Naive thymus-derived CD4-positive, alpha-beta T cell (primary cell): ENCODE results near the gene OPN4. TPM values are rescaled to one million over a fixed set of nuclear protein-coding genes. Genes with fewer than 3 reads are reported as not detected.

Experiments
- ATAC-seq: fragments of 150-1000 bp; cut with Tn5 transposase; 2 replicates; pipeline ENCODE4 v1.10.0; 2021; ENCODE audit warnings: mild to moderate bottlenecking, moderate library complexity
- CTCF ChIA-PET: fragments of 350-600 bp; sonication (Branson Sonifier 250); formaldehyde crosslinking; loops from one replicate; lab custom pipeline; 2021; ENCODE audit warnings: antibody characterized with exemption; lab: Charles Lee
- POLR2A ChIA-PET: fragments of 350-600 bp; sonication (Branson Sonifier 250); formaldehyde crosslinking; loops from one replicate; lab custom pipeline; 2021; ENCODE audit warnings: antibody characterized with exemption, inconsistent platforms; lab: Charles Lee
- DNase-seq, 9 donors: peaks; one replicate each; pipeline versions ENCODE4 v3.0.0 to v3.0.0-alpha.2; 2020 to 2022; ENCODE audit warnings: mixed read lengths in 1 of 9
- H3K27ac ChIP-seq: one replicate; pipeline ENCODE4 v1.7.0; 2013; ENCODE audit warnings: mild to moderate bottlenecking, low read depth, low read length, moderate library complexity
- H3K27me3 ChIP-seq, 2 donors: one replicate each; pipeline ENCODE4 v1.7.0; 2013; ENCODE audit warnings: low read length in 2 of 2, mild to moderate bottlenecking in 2 of 2, moderate library complexity in 2 of 2; ENCODE audit not compliant: control insufficient read depth in 2 of 2, insufficient read depth in 2 of 2
- H3K36me3 ChIP-seq, 3 experiments: 1 replicate in 2 of 3; 2 replicates in 1 of 3; pipeline ENCODE4 v1.7.0; 2013; ENCODE audit warnings: low read length in 3 of 3, mild to moderate bottlenecking in 3 of 3, moderate library complexity in 1 of 3; ENCODE audit not compliant: insufficient read depth in 3 of 3, control insufficient read depth in 2 of 3
- H3K4me1 ChIP-seq, 2 donors: one replicate each; pipeline ENCODE4 v1.7.0; 2013; ENCODE audit warnings: low read length in 2 of 2, mild to moderate bottlenecking in 2 of 2, moderate library complexity in 1 of 2; ENCODE audit not compliant: control insufficient read depth in 2 of 2, insufficient read depth in 2 of 2
- H3K4me3 ChIP-seq: 2 replicates; pipeline ENCODE4 v1.7.0; 2013; ENCODE audit warnings: mild to moderate bottlenecking, low read length
- H3K9me3 ChIP-seq, 3 experiments: 1 replicate in 2 of 3; 2 replicates in 1 of 3; pipeline ENCODE4 v1.7.0; 2013; ENCODE audit warnings: low read length in 3 of 3; ENCODE audit not compliant: control insufficient read depth in 2 of 3
- H3K27ac Mint-ChIP-seq, 9 donors: one replicate each; pipeline ENCODE4 v1.8.0; 2020 to 2022; ENCODE audit warnings: mixed read lengths in 9 of 9, mild to moderate bottlenecking in 8 of 9, moderate library complexity in 5 of 9, inconsistent platforms in 2 of 9
- H3K27me3 Mint-ChIP-seq, 5 donors: one replicate each; pipeline ENCODE4 v1.8.0; 2021 to 2022; ENCODE audit warnings: mixed read lengths in 5 of 5, mild to moderate bottlenecking in 1 of 5
- H3K36me3 Mint-ChIP-seq, 5 donors: one replicate each; pipeline ENCODE4 v1.8.0; 2020 to 2022; ENCODE audit warnings: mixed read lengths in 5 of 5, mild to moderate bottlenecking in 3 of 5, inconsistent platforms in 1 of 5
- H3K4me1 Mint-ChIP-seq, 7 donors: one replicate each; pipeline ENCODE4 v1.8.0; 2020 to 2022; ENCODE audit warnings: mixed read lengths in 7 of 7, mild to moderate bottlenecking in 3 of 7, inconsistent platforms in 1 of 7
- H3K4me3 Mint-ChIP-seq, 10 donors: one replicate each; pipeline ENCODE4 v1.8.0; 2020 to 2022; ENCODE audit warnings: mild to moderate bottlenecking in 10 of 10, mixed read lengths in 10 of 10, moderate library complexity in 6 of 10, inconsistent platforms in 2 of 10
- H3K9me3 Mint-ChIP-seq, 11 donors: one replicate each; pipeline ENCODE4 v1.8.0; 2020 to 2022; ENCODE audit warnings: mixed read lengths in 11 of 11, mild to moderate bottlenecking in 4 of 11, inconsistent platforms in 1 of 11, moderate library complexity in 1 of 11
- intact Hi-C, 2 donors: fragments of 100-400 bp; cut with micrococcal nuclease; formaldehyde crosslinking; loops; one replicate each; pipeline ENCODE4 v1.15.1; 2023
- polyA plus RNA-seq, 2 donors: library from polyadenylated mRNA; unstranded; fragments of 300-500 nt; fragmentation: Illumina TruSeq; gene quantifications; one replicate each; pipeline ENCODE4 v1.2.3, GENCODE V29; 2021
- total RNA-seq, 6 experiments: library from RNA in 5 of 6; stranded (reverse) in 5 of 6; gene quantifications; 1 replicate in 5 of 6; 2 replicates in 1 of 6; pipeline ENCODE4 v1.2.3 and lab custom pipeline; 2021 to 2026

OPN4 gene
- total and polyA plus RNA-seq, 7 experiments from 2014 or later, result not detected

GRCh38 chr10:86655173-86655540 is 810 bp downstream of the OPN4 start:
- DNase-seq, result no peak
- ChIA-PET CTCF (no interaction called here), POLR2A (no interaction called here)
- H3K4me1 Mint-ChIP-seq, result peaks cover 0 to 5% (median 0%) of the 10 kb centered on the region in 7 donors
- H3K27me3 Mint-ChIP-seq, result peaks cover 0 to 6% (median 0%) of the 10 kb centered on the region in 5 donors
- H3K4me1 ChIP-seq, result no peaks in the 10 kb centered on the region
- no peaks in the 10 kb centered on the region for H3K9me3 Mint-ChIP-seq
- no peaks in the 10 kb centered on the region for H3K36me3 ChIP-seq
- H3K4me3 Mint-ChIP-seq, result no peak overlapping the region
- no peaks in the 10 kb centered on the region for H3K9me3 ChIP-seq
- no peak overlapping the region for H3K4me3 ChIP-seq
- intact Hi-C loops, result no loop called here
- no peaks in the 10 kb centered on the region for H3K36me3 Mint-ChIP-seq
- H3K27ac ChIP-seq, result no peak overlapping the region
- H3K27me3 ChIP-seq, result no peaks in the 10 kb centered on the region
- no peak for ATAC-seq
- no peak overlapping the region for H3K27ac Mint-ChIP-seq

GRCh38 chr10:86655596-86655995 is 1.2 kb downstream of the OPN4 start:
- H3K4me3 Mint-ChIP-seq, result no peak overlapping the region
- Histone ChIP-seq H3K36me3 (no peaks in the 10 kb centered on the region), H3K27ac (no peak overlapping the region), H3K9me3 (no peaks in the 10 kb centered on the region), H3K4me1 (no peaks in the 10 kb centered on the region), H3K4me3 (no peak overlapping the region), H3K27me3 (no peaks in the 10 kb centered on the region)
- H3K27ac Mint-ChIP-seq, result no peak overlapping the region
- ChIA-PET CTCF (no interaction called here), POLR2A (no interaction called here)
- intact Hi-C loops, result no loop called here
- no peaks in the 10 kb centered on the region for H3K36me3 Mint-ChIP-seq
- no peaks in the 10 kb centered on the region for H3K9me3 Mint-ChIP-seq
- H3K27me3 Mint-ChIP-seq, result peaks cover 0 to 6% (median 0%) of the 10 kb centered on the region in 5 donors
- ATAC-seq, result no peak
- no peak for DNase-seq
- H3K4me1 Mint-ChIP-seq, result peaks cover 0 to 2% (median 0%) of the 10 kb centered on the region in 7 donors

GRCh38 chr10:86657011-86657395 is 2.7 kb downstream of the OPN4 start:
- DNase-seq (no peak), ATAC-seq (no peak)
- ChIA-PET POLR2A (interaction anchor here (0.7 kb wide), 1 partner anchor 86 kb away, joined by 3 read pairs; no protein-coding TSS in a partner anchor), CTCF (no interaction called here)
- intact Hi-C loops, result no loop called here
- Mint-ChIP-seq H3K9me3 (no peaks in the 10 kb centered on the region), H3K4me3 (no peak overlapping the region), H3K4me1 (no peaks in the 10 kb centered on the region), H3K27me3 (peaks cover 0 to 6% (median 0%) of the 10 kb centered on the region in 5 donors), H3K36me3 (no peaks in the 10 kb centered on the region), H3K27ac (no peak overlapping the region)
- H3K27ac ChIP-seq, result no peak overlapping the region
- no peaks in the 10 kb centered on the region for H3K9me3 ChIP-seq
- H3K36me3 ChIP-seq, result no peaks in the 10 kb centered on the region
- H3K4me1 ChIP-seq, result no peaks in the 10 kb centered on the region
- H3K4me3 ChIP-seq, result no peak overlapping the region
- no peaks in the 10 kb centered on the region for H3K27me3 ChIP-seq

DNA sequence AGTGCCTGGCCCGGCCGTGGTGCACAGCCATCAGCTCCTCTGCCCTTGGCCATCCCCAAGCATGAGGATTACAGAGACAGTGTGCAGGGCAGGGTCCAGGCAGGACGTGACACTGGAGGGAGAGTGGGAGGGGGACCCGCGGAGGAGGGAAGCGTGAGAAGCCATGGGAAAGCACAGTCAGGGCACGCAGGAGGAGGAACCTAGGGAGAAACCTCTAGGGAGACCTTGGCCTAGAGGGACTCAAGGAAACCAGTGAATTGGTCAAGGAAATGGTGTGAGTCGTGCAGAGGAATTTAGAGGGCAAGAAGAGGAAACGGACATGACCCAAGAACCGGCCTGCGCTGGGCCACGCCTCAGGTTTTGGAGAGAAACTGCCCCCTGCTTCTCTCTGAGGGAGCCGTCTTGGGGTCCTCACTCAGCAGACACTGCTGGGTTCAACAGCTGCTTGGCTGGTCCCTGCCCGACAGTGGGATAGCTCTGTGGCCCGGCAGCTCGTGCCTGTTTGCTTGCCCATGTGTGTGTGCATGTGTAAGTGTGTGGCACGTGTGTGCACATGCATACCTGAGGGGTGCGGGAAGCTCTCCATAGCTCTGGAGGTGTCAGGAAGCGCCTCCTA is 3.2 kb downstream of the OPN4 start:
- H3K27ac Mint-ChIP-seq, result no peak overlapping the region
- H3K36me3 Mint-ChIP-seq, result no peaks in the 10 kb centered on the region
- no peak overlapping the region for H3K27ac ChIP-seq

DNA sequence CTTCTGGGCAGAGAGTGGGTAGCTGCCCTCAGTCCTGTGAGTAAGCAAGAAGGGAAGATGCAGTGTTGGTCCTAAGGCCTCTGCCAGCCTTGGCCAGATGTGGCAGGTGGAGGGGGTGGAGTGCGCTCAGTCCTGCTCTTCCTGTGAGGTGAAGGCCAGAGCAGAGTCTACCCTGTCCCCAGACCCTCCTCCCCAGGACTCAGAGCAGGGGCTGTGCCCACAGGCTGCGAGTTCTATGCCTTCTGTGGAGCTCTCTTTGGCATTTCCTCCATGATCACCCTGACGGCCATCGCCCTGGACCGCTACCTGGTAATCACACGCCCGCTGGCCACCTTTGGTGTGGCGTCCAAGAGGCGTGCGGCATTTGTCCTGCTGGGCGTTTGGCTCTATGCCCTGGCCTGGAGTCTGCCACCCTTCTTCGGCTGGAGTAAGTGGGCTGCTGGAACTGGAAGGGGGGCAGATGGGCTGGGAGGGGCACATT is 4.0 kb downstream of the OPN4 start:
- ChIA-PET POLR2A (no interaction called here), CTCF (interaction anchor here (0.6 kb wide), 1 partner anchor 228 kb away, joined by 5 read pairs; no protein-coding TSS in a partner anchor)
- no peaks in the 10 kb centered on the region for H3K36me3 Mint-ChIP-seq
- peaks cover 0 to 6% (median 0%) of the 10 kb centered on the region in 5 donors for H3K27me3 Mint-ChIP-seq
- no peak overlapping the region for H3K4me3 ChIP-seq
- ATAC-seq (no peak), DNase-seq (no peak)
- H3K4me3 Mint-ChIP-seq, result no peak overlapping the region
- no peak overlapping the region for H3K27ac Mint-ChIP-seq
- intact Hi-C loops, result no loop called here
- no peak overlapping the region for H3K27ac ChIP-seq
- no peaks in the 10 kb centered on the region for H3K4me1 Mint-ChIP-seq
- no peaks in the 10 kb centered on the region for H3K4me1 ChIP-seq
- H3K36me3 ChIP-seq, result no peaks in the 10 kb centered on the region
- H3K27me3 ChIP-seq, result no peaks in the 10 kb centered on the region
- H3K9me3 ChIP-seq, result no peaks in the 10 kb centered on the region
- H3K9me3 Mint-ChIP-seq, result no peaks in the 10 kb centered on the region

More for the DNA sequence above, 3.2 kb downstream of the OPN4 start:
- ChIA-PET POLR2A (no interaction called here), CTCF (interaction anchor here (0.6 kb wide), 1 partner anchor 227 kb away, joined by 5 read pairs; no protein-coding TSS in a partner anchor)
- no peaks in the 10 kb centered on the region for H3K4me1 ChIP-seq
- no peaks in the 10 kb centered on the region for H3K4me1 Mint-ChIP-seq
- no peaks in the 10 kb centered on the region for H3K36me3 ChIP-seq
- no peaks in the 10 kb centered on the region for H3K9me3 ChIP-seq
- no peaks in the 10 kb centered on the region for H3K27me3 ChIP-seq
- no peak overlapping the region for H3K4me3 Mint-ChIP-seq
- H3K27me3 Mint-ChIP-seq, result peaks cover 0 to 6% (median 0%) of the 10 kb centered on the region in 5 donors
- intact Hi-C loops, result no loop called here
- DNase-seq (no peak), ATAC-seq (no peak)
- H3K9me3 Mint-ChIP-seq, result no peaks in the 10 kb centered on the region
- H3K4me3 ChIP-seq, result no peak overlapping the region

GRCh38 chr10:86658751-86659150 is 4.4 kb downstream of the OPN4 start:
- ChIA-PET POLR2A (no interaction called here), CTCF (no interaction called here)
- peaks cover 0 to 6% (median 0%) of the 10 kb centered on the region in 5 donors for H3K27me3 Mint-ChIP-seq
- Histone ChIP-seq H3K4me3 (no peak overlapping the region), H3K27me3 (no peaks in the 10 kb centered on the region), H3K4me1 (no peaks in the 10 kb centered on the region), H3K9me3 (no peaks in the 10 kb centered on the region), H3K36me3 (no peaks in the 10 kb centered on the region), H3K27ac (no peak overlapping the region)
- no peak overlapping the region for H3K27ac Mint-ChIP-seq
- no peak for ATAC-seq
- no peaks in the 10 kb centered on the region for H3K36me3 Mint-ChIP-seq
- intact Hi-C loops, result no loop called here
- no peaks in the 10 kb centered on the region for H3K4me1 Mint-ChIP-seq
- H3K9me3 Mint-ChIP-seq, result no peaks in the 10 kb centered on the region
- no peak for DNase-seq
- no peak overlapping the region for H3K4me3 Mint-ChIP-seq

DNA sequence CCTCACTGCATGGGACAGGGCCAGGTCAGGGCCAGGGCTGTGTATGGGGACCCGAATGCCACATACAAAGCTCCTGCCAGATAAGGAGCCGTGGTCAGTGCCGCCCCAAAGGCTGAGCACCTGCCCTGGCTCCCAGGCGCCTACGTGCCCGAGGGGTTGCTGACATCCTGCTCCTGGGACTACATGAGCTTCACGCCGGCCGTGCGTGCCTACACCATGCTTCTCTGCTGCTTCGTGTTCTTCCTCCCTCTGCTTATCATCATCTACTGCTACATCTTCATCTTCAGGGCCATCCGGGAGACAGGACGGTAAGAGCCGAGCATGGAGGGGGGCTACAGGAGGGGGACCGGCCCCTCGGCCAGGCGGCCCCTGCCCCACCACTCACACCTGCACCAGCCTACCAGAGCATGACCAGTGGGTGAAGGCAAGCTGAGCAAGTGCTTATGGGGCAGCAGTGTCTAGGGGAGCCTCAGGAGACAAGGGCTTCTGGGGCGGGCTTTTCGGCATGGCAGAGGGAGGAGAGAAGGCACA is 4.9 kb downstream of the OPN4 start:
- Histone ChIP-seq H3K4me3 (no peak overlapping the region), H3K9me3 (no peaks in the 10 kb centered on the region), H3K27ac (no peak overlapping the region), H3K4me1 (no peaks in the 10 kb centered on the region), H3K36me3 (no peaks in the 10 kb centered on the region), H3K27me3 (no peaks in the 10 kb centered on the region)
- H3K9me3 Mint-ChIP-seq, result no peaks in the 10 kb centered on the region
- CTCF ChIA-PET, result interaction anchor here (0.6 kb wide), 1 partner anchor 246 kb away, joined by 3 read pairs; no protein-coding TSS in a partner anchor
- intact Hi-C loops, result no loop called here
- H3K27me3 Mint-ChIP-seq, result peaks cover 0 to 6% (median 0%) of the 10 kb centered on the region in 5 donors
- ATAC-seq (no peak), DNase-seq (no peak)
- no peaks in the 10 kb centered on the region for H3K36me3 Mint-ChIP-seq
- H3K27ac Mint-ChIP-seq, result no peak overlapping the region
- no peaks in the 10 kb centered on the region for H3K4me1 Mint-ChIP-seq
- H3K4me3 Mint-ChIP-seq, result no peak overlapping the region
- POLR2A ChIA-PET, result no interaction called here
